Mucosa of descending colon (tissue), 3 donors: Measurements from ENCODE around the gene NUDT2. TPM values are rescaled to one million over a fixed set of nuclear protein-coding genes. Genes with fewer than 3 reads are reported as not detected.

ENCODE experiments used
- ATAC-seq: fragments of 200-7000 bp; cut with Tn5 transposase; one replicate; pipeline ENCODE4 v1.9.1; 2020; ENCODE audit warnings: mild to moderate bottlenecking, moderate library complexity
- DNase-seq, 3 donors: peaks; one replicate each; pipeline ENCODE4 v3.0.0-alpha.2; 2020
- H3K36me3 ChIP-seq: fragments of 200-600 bp; one replicate; pipeline ENCODE4 v1.8.0; 2021; ENCODE audit warnings: low read depth, mild to moderate bottlenecking
- H3K4me1 ChIP-seq: fragments of 200-600 bp; one replicate; pipeline ENCODE4 v1.8.0; 2021; ENCODE audit warnings: low read depth, mild to moderate bottlenecking
- H3K4me3 ChIP-seq: fragments of 200-600 bp; one replicate; pipeline ENCODE4 v1.8.0; 2021; ENCODE audit warnings: mild to moderate bottlenecking
- H3K9me3 ChIP-seq: fragments of 200-600 bp; one replicate; pipeline ENCODE4 v1.8.0; 2021; ENCODE audit warnings: mild to moderate bottlenecking
- CTCF ChIP-seq: fragments of 200-600 bp; IDR thresholded peaks from one replicate; pipeline ENCODE4 v1.8.0; 2022; ENCODE audit warnings: antibody characterized with exemption, mild to moderate bottlenecking
- intact Hi-C, 2 donors: fragments of 100-400 bp; cut with DNase I in 1 of 2; cut with micrococcal nuclease in 1 of 2; formaldehyde crosslinking; loops; one replicate each; pipeline versions ENCODE4 v1.11.0 to v1.11.1; 2022; cut with DNase I, micrococcal nuclease
- long read RNA-seq, 2 donors: library from polyadenylated mRNA; unstranded; transcript quantifications; one replicate each; pipeline ENCODE4 v2.0.0, GENCODE V29; 2019 to 2021
- total RNA-seq, 3 donors: library from RNA; stranded (reverse); fragmentation: NEBNext Ultra II Directional in 2 of 3; extraction: Animal tissue kit (Norgen Biotek cat#: 25700) in 2 of 3; gene quantifications; one replicate each; pipeline versions ENCODE4 v1.2.1 to v1.2.4, GENCODE V29; 2021 to 2023
- donor health status: DM: no; HTN: no; CAD: no; lungs with moderate emphysema.
- donor health status: DM: no; HTN: no; CAD: no.
- donor health status: DM: no; HTN: yes; CAD: no.

Gene NUDT2
- 10 to 100 TPM; 14.9 to 19.9 (median 17.2) TPM for total RNA-seq
- long read RNA-seq, donor 1, partial matches to known transcripts = 2 of 8 reads
- long read RNA-seq, donor 1, other reads (novel, unspliced or antisense) = 2 of 8 reads
- long read RNA-seq, donor 2, partial matches to known transcripts = 6 of 12 reads
- long read RNA-seq, donor 2, other reads (novel, unspliced or antisense) = 4 of 12 reads

- intact Hi-C loops = no loop called here
- no peaks in the 10 kb centered on the region for H3K36me3 ChIP-seq
- ATAC-seq = peak; percentile 96
- peak within 1 kb of the TSS; percentile 72 for H3K4me3 ChIP-seq
- peak; percentile 95 to 97 (median 97) for DNase-seq
- H3K4me1 ChIP-seq = peaks cover 20% of the 10 kb centered on the region
- no peak for TF ChIP-seq CTCF
- no peaks in the 10 kb centered on the region for H3K9me3 ChIP-seq
These were observed at the start of gene NUDT2, which contains the start of gene KIF24 for GRCh38 chr9:34328987-34329832. NUDT2 (plus strand) TSS chr9:34329569; CDS start chr9:34339040, 9,471 bp downstream. KIF24 (minus strand) TSS chr9:34329268; CDS start chr9:34311346, 17,922 bp downstream.

- TF ChIP-seq CTCF = no peak
- no peak for ATAC-seq
These were observed 47.3 kb upstream of the NUDT2 start for GRCh38 chr9:34282096-34282495.

GRCh38 chr9:34289159-34289558 is 40.2 kb upstream of the NUDT2 start:
- H3K4me1 ChIP-seq = no peaks in the 10 kb centered on the region
- intact Hi-C loops = no loop called here
- no peak overlapping the region for H3K4me3 ChIP-seq
- H3K36me3 ChIP-seq = no peaks in the 10 kb centered on the region
- ATAC-seq (no peak), DNase-seq (no peak)
- no peaks in the 10 kb centered on the region for H3K9me3 ChIP-seq
- no peak for TF ChIP-seq CTCF

More at GRCh38 chr9:34282096-34282495, 47.3 kb upstream of the NUDT2 start:
- intact Hi-C loops = no loop called here
- H3K4me1 ChIP-seq = no peaks in the 10 kb centered on the region
- H3K9me3 ChIP-seq = no peaks in the 10 kb centered on the region
- H3K4me3 ChIP-seq = no peak overlapping the region
- no peak for DNase-seq
- no peaks in the 10 kb centered on the region for H3K36me3 ChIP-seq

GRCh38 chr9:34291023-34291422 is 38.3 kb upstream of the NUDT2 start:
- intact Hi-C loops = no loop called here
- no peak for ATAC-seq
- H3K36me3 ChIP-seq = no peaks in the 10 kb centered on the region
- H3K4me1 ChIP-seq = no peaks in the 10 kb centered on the region
- no peak overlapping the region for H3K4me3 ChIP-seq
- TF ChIP-seq CTCF = no peak
- H3K9me3 ChIP-seq = no peaks in the 10 kb centered on the region
- no peak for DNase-seq

- Histone ChIP-seq H3K4me3 (no peak overlapping the region), H3K9me3 (no peaks in the 10 kb centered on the region), H3K4me1 (no peaks in the 10 kb centered on the region), H3K36me3 (no peaks in the 10 kb centered on the region)
- ATAC-seq (no peak), DNase-seq (no peak)
- no peak for TF ChIP-seq CTCF
- intact Hi-C loops = no loop called here
These were observed 37.9 kb upstream of the NUDT2 start for GRCh38 chr9:34291423-34291822.
